Karpas-422 (cell line): ENCODE measurements around the gene ADAMTS18. TPM values are rescaled to one million over a fixed set of nuclear protein-coding genes. Genes with fewer than 3 reads are reported as not detected.
"Not testable (repeated sequence)": the region's sequence is repeated elsewhere in the genome, so short reads cannot be mapped to it uniquely, and the experiment has no call there.

ENCODE experiments used
- DNase-seq: peaks from one replicate; pipeline ENCODE4 v3.0.0-alpha.2; 2015
- H2AFZ ChIP-seq: fragments of 200-600 bp; sonication (generic); 2 replicates; pipeline ENCODE4 v1.6.1; 2014; ENCODE audit warnings: antibody characterized with exemption, low read length, mixed read lengths
- H3K27ac ChIP-seq: fragments of 200-600 bp; sonication (generic); 2 replicates; pipeline ENCODE4 v1.5.1; 2014; ENCODE audit warnings: mild to moderate bottlenecking, low read length, moderate library complexity
- H3K27me3 ChIP-seq: fragments of 200-600 bp; sonication (generic); 2 replicates; pipeline ENCODE4 v1.6.1; 2014; ENCODE audit warnings: low read length, mixed read lengths
- H3K36me3 ChIP-seq: fragments of 200-600 bp; sonication (generic); 2 replicates; pipeline ENCODE4 v1.6.1; 2014; ENCODE audit warnings: low read length, mixed read lengths; ENCODE audit not compliant: insufficient read depth
- H3K4me1 ChIP-seq: fragments of 200-600 bp; sonication (generic); 2 replicates; pipeline ENCODE4 v1.6.1; 2014; ENCODE audit warnings: mild to moderate bottlenecking, low read length, mixed read lengths
- H3K4me2 ChIP-seq: fragments of 200-600 bp; sonication (generic); 2 replicates; pipeline ENCODE4 v1.6.1; 2014; ENCODE audit warnings: low read length, low read depth, mild to moderate bottlenecking; ENCODE audit not compliant: poor library complexity, severe bottlenecking
- H3K4me3 ChIP-seq: fragments of 200-600 bp; sonication (generic); 2 replicates; pipeline ENCODE4 v1.5.1; 2014; ENCODE audit warnings: mild to moderate bottlenecking, antibody characterized with exemption, low read length, mixed read lengths
- H3K79me2 ChIP-seq: fragments of 200-600 bp; sonication (generic); 2 replicates; pipeline ENCODE4 v1.6.1; 2014; ENCODE audit warnings: mild to moderate bottlenecking, low read length, mixed read lengths
- H3K9ac ChIP-seq: fragments of 200-600 bp; sonication (generic); 2 replicates; pipeline ENCODE4 v1.6.0; 2014; ENCODE audit warnings: low read length
- H3K9me2 ChIP-seq: fragments of 200-600 bp; sonication (generic), shearing (Covaris generic); replicated peaks from 2 replicates; pipeline ENCODE4 v1.6.0; 2014; ENCODE audit warnings: mild to moderate bottlenecking, low read length, moderate library complexity; ENCODE audit not compliant: insufficient read depth
- H3K9me3 ChIP-seq: fragments of 300-700, 200-600 bp; sonication (generic); 2 replicates; pipeline ENCODE4 v1.6.1; 2014; ENCODE audit warnings: low read length, mixed read lengths
- H4K20me1 ChIP-seq: fragments of 200-600 bp; sonication (generic); 2 replicates; pipeline ENCODE4 v1.6.1; 2014; ENCODE audit warnings: mild to moderate bottlenecking, antibody characterized with exemption, low read length, low read depth; ENCODE audit not compliant: insufficient read depth
- total RNA-seq: library from RNA; depleted of rRNA; stranded (reverse); fragments of >200 nt; shearing (Covaris generic); gene quantifications from 2 replicates; pipeline ENCODE4 v1.2.3, GENCODE V29; 2014; ENCODE audit warnings: low replicate concordance

Gene ADAMTS18
- total RNA-seq, 1 experiment from 2014 or later: not detected

DNA sequence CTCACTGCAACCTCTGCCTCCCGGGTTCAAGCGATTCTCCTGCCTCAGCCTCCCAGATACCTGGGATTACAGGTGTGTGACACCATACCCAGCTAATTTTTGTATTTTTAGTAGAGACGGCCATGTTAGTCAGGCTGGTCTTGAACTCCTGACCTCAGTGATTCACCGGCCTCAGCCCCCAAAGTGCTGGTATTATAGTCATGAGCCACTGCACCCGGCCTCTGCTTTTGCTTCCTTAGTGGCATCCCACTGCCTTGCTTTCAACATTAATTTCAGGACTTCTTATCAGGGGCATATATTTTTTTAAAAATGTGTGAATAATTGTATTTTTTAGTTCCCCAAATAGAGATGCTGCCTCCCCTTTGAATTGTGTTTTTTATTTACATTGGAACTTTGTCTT, 136.8 kb downstream of the ADAMTS18 start:
- H3K4me1 ChIP-seq: peaks cover 15% of the 10 kb centered on the region
- no peaks in the 10 kb centered on the region for H3K9me3 ChIP-seq
- H3K27me3 ChIP-seq: no peaks in the 10 kb centered on the region
- H3K9ac ChIP-seq: no peak overlapping the region
- H3K79me2 ChIP-seq: no peaks in the 10 kb centered on the region
- H3K4me3 ChIP-seq: no peak overlapping the region
- H3K4me2 ChIP-seq: no peak overlapping the region
- H2AFZ ChIP-seq: no peak overlapping the region
- H4K20me1 ChIP-seq: no peaks in the 10 kb centered on the region
- no peak for DNase-seq
- no peaks in the 10 kb centered on the region for H3K9me2 ChIP-seq
- H3K27ac ChIP-seq: no peak overlapping the region
- H3K36me3 ChIP-seq: no peaks in the 10 kb centered on the region

DNA sequence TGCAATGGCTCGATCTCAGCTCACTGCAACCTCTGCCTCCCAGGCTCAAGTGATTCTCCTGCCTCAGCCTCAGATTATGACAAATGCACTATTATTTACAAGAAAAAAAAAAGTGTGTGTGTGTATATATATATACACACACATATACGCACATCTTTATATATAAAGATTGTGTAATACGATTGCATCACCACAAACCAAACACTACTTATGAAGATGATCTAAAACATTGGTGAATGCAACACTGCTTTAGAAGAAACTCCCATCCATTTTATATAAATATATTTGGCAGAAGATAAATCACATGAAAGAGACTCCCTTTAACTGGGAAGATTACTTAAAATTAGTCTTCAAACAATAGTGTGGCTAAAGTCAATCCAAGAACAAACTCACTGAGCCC, 138.9 kb downstream of the ADAMTS18 start:
- H3K4me3 ChIP-seq: no peak overlapping the region
- DNase-seq: no peak
- no peak overlapping the region for H3K9ac ChIP-seq
- H3K4me1 ChIP-seq: peaks cover 15% of the 10 kb centered on the region
- H3K9me2 ChIP-seq: no peaks in the 10 kb centered on the region
- no peak overlapping the region for H3K4me2 ChIP-seq
- H3K36me3 ChIP-seq: no peaks in the 10 kb centered on the region
- 0 out of 2 replicates have a peak, but pooled peaks cover 2% of the 10 kb centered on the region for H4K20me1 ChIP-seq
- H3K9me3 ChIP-seq: no peaks in the 10 kb centered on the region
- H3K79me2 ChIP-seq: no peaks in the 10 kb centered on the region
- no peak overlapping the region for H2AFZ ChIP-seq
- H3K27ac ChIP-seq: no peak overlapping the region
- no peaks in the 10 kb centered on the region for H3K27me3 ChIP-seq

DNA sequence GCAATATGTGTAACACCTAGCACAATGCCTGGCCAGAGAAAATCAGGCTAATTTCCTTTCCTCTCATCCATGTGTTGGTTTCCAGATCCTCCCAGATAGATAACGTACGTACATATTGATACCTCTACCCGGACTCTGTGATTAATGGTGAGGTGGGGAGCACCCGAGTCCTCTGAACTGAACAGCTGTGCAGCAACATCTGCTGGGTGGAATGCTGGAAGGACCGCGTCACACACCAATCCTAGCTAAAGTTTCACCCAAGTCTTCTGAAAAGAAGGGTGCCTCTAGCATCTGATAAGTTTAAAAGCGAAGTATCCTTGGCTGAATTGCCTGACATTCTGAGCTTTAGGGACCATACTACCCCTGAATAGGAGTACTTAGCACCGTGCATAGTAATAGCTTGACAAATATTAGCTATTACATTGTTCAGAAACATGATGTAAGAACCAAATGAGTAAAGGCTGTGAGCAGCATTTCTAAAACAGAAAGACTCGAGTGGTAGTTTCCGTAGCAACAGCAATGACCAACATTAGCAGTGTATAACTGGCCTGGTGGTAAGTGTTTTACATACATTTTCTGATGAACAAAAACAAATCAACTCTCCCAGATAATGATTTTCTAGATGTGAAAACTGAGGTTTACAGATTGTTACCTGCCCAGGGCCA, 144.3 kb downstream of the ADAMTS18 start:
- Histone ChIP-seq H3K9ac (no peak overlapping the region), H3K9me3 (no peaks in the 10 kb centered on the region), H3K27me3 (no peaks in the 10 kb centered on the region), H3K79me2 (no peaks in the 10 kb centered on the region), H3K9me2 (no peaks in the 10 kb centered on the region), H3K4me3 (no peak overlapping the region), H2AFZ (no peak overlapping the region), H3K4me2 (no peak overlapping the region), H4K20me1 (0 out of 2 replicates have a peak, but pooled peaks cover 2% of the 10 kb centered on the region), H3K4me1 (no peaks in the 10 kb centered on the region), H3K36me3 (no peaks in the 10 kb centered on the region), H3K27ac (no peak overlapping the region)
- no peak for DNase-seq

DNA sequence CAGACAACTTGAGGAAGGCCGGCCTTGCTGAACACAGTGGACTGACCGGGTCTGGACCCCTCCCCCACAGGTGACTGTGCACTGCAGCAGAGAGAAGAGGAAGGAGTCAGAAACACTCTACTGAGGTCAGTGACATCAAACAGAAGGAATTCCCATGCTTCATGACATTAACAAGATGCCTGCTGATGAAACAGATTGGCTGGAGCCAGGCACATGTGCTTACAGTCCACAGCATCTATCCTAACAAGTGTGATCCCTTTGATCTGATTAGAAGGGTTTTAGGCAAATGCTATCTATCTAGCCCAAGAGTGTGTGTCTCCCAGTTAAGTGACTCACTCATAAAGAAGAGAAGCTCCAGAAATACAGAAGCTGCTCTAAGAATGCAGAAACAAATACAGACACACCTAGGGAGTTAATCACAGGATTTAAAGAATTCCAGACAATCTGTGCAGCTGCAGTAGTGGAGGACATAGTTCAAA, 145.5 kb downstream of the ADAMTS18 start:
- H3K27ac ChIP-seq: no peak overlapping the region
- H4K20me1 ChIP-seq: 0 out of 2 replicates have a peak, but pooled peaks cover 2% of the 10 kb centered on the region
- H3K9ac ChIP-seq: no peak overlapping the region
- H3K36me3 ChIP-seq: no peaks in the 10 kb centered on the region
- no peak overlapping the region for H3K4me3 ChIP-seq
- H3K9me2 ChIP-seq: no peaks in the 10 kb centered on the region
- H3K4me2 ChIP-seq: no peak overlapping the region
- H3K27me3 ChIP-seq: no peaks in the 10 kb centered on the region
- no peaks in the 10 kb centered on the region for H3K4me1 ChIP-seq
- no peaks in the 10 kb centered on the region for H3K9me3 ChIP-seq
- H3K79me2 ChIP-seq: no peaks in the 10 kb centered on the region
- no peak overlapping the region for H2AFZ ChIP-seq
- DNase-seq: no peak

DNA sequence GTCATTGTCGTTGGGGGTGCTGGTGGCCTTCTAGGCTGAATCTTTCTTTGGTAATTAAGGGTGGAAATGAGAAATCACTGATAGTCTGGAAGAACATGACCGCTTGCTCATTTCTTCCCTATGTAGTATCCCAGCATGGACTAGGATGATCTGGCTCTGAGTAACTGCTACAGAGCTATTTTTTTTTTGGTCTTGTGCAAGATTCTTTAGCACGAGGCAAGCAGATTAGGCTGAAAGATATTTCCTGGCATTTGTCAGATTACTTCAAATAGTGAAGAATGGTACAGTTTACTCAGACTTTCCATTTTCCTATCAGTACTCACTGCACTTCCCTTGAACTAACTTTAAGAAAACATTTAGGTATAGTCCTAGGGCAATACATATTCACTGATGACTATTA, 146.6 kb downstream of the ADAMTS18 start:
- Histone ChIP-seq H3K4me1 (no peaks in the 10 kb centered on the region), H3K27ac (no peak overlapping the region), H2AFZ (no peak overlapping the region), H3K9me3 (no peaks in the 10 kb centered on the region), H3K36me3 (no peaks in the 10 kb centered on the region), H3K9me2 (no peaks in the 10 kb centered on the region), H3K4me3 (no peak overlapping the region), H3K4me2 (no peak overlapping the region), H3K9ac (no peak overlapping the region), H3K79me2 (no peaks in the 10 kb centered on the region), H3K27me3 (no peaks in the 10 kb centered on the region), H4K20me1 (0 out of 2 replicates have a peak, but pooled peaks cover 2% of the 10 kb centered on the region)
- DNase-seq: no peak

DNA sequence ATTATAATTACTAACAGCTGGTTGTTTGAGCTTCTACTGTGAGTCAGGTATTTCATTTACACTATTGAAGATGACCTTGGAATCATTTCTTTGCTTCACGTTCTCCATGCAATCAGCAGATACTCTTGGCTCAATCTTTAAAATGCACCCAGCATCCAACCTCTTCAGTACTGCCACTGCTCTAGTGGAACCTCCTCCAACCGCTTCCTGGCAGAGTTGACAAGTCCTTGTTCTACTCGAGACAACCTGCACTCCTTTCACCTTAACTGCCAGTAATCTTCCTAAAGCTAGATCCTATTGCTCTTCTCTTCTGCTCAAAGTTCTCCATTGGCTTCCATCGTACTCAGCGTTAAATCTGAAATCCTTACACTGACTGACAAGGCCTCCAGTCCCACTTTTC, 149.2 kb downstream of the ADAMTS18 start:
- H2AFZ ChIP-seq: no peak overlapping the region
- H3K4me2 ChIP-seq: no peak overlapping the region
- no peak for DNase-seq
- no peaks in the 10 kb centered on the region for H3K36me3 ChIP-seq
- H3K9me2 ChIP-seq: no peaks in the 10 kb centered on the region
- H3K27me3 ChIP-seq: no peaks in the 10 kb centered on the region
- no peak overlapping the region for H3K9ac ChIP-seq
- H3K79me2 ChIP-seq: no peaks in the 10 kb centered on the region
- no peaks in the 10 kb centered on the region for H3K9me3 ChIP-seq
- no peaks in the 10 kb centered on the region for H4K20me1 ChIP-seq
- H3K4me1 ChIP-seq: no peaks in the 10 kb centered on the region
- no peak overlapping the region for H3K4me3 ChIP-seq
- no peak overlapping the region for H3K27ac ChIP-seq

DNA sequence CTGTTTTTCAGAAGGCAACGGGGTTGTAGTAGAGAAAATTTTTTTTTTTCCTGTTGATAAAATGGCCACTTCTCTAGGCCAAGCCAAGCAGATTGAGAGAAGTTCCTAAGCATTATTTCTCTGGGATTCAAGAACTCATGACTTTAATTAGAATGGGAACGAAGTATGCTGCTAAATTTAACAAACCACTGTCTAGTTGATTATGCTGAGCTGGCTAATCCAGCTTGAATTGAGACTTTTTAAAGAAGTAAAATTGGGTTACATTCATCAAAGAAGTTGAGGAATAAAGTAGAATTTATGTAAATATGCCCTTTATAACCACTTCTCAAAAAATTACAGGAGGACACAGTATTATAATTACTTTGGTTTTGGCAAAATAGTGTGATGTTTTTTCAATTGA, 152.5 kb downstream of the ADAMTS18 start:
- Histone ChIP-seq H2AFZ (no peak overlapping the region), H3K9ac (no peak overlapping the region), H3K27me3 (no peaks in the 10 kb centered on the region), H3K4me2 (no peak overlapping the region), H3K9me3 (no peaks in the 10 kb centered on the region), H3K4me1 (no peaks in the 10 kb centered on the region), H3K27ac (no peak overlapping the region), H3K79me2 (no peaks in the 10 kb centered on the region), H4K20me1 (no peaks in the 10 kb centered on the region), H3K9me2 (no peaks in the 10 kb centered on the region), H3K36me3 (no peaks in the 10 kb centered on the region), H3K4me3 (no peak overlapping the region)
- DNase-seq: no peak

DNA sequence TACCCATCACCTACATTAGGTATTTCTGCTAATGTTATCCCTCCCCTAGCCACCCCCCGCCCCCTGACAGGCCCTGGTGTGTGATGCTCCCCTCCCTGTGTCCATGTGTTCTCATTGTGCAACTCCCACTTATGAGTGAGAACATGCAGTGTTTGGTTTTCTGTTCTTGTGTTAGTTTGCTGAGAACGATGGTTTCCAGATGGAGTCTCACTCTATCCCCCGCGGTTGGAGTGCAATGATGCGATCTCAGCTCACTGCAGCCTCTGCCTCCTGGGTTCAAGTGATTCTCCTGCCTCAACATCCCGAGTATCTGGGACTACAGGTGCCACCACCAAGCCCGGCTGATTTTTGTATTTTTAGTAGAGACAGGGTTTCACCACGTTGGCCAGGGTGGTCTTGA, 155.5 kb downstream of the ADAMTS18 start:
- not testable (repeated sequence) for H3K4me1 ChIP-seq, H3K9me3 ChIP-seq, H3K9ac ChIP-seq, H3K27me3 ChIP-seq, H3K9me2 ChIP-seq, H4K20me1 ChIP-seq, H2AFZ ChIP-seq, DNase-seq, H3K79me2 ChIP-seq, H3K36me3 ChIP-seq, H3K4me2 ChIP-seq, H3K27ac ChIP-seq, H3K4me3 ChIP-seq
